GM18499 (cell line): ENCODE data around the gene STT3B.
"Not testable (repeated sequence)": the region's sequence is repeated elsewhere in the genome, so short reads cannot be mapped to it uniquely, and the experiment has no call there.

Source experiments
- ATAC-seq: cut with Tn5 transposase; IDR thresholded peaks from one replicate; pipeline ENCODE4 v1.9.1; 2021; ENCODE audit warnings: moderate number of reproducible peaks; ENCODE audit not compliant: insufficient read depth, unreplicated experiment

Gene STT3B

GRCh38 chr3:31532587-31533168, at the start of gene STT3B:
Gene STT3B (plus strand): TSS chr3:31532925. CDS start chr3:31532999, 74 bp downstream.
- ATAC-seq = peak; percentile 36

GRCh38 chr3:31483776-31484175, 48.9 kb upstream of the STT3B start:
- ATAC-seq = no peak

- ATAC-seq = no peak
Measured at GRCh38 chr3:31485196-31485595, 47.5 kb upstream of the STT3B start.

GRCh38 chr3:31486865-31487533, 45.7 kb upstream of the STT3B start:
- no peak for ATAC-seq

- no peak for ATAC-seq
Measured at GRCh38 chr3:31488475-31489017, 44.2 kb upstream of the STT3B start.

- ATAC-seq = no peak
Measured at GRCh38 chr3:31490502-31490901, 42.2 kb upstream of the STT3B start.

GRCh38 chr3:31491660-31492059, 41.1 kb upstream of the STT3B start:
- ATAC-seq = no peak

GRCh38 chr3:31493149-31493548, 39.6 kb upstream of the STT3B start:
- no peak for ATAC-seq

GRCh38 chr3:31495971-31496665, 36.6 kb upstream of the STT3B start:
- no peak for ATAC-seq

GRCh38 chr3:31498791-31499190, 33.9 kb upstream of the STT3B start:
- no peak for ATAC-seq

GRCh38 chr3:31499281-31499680, 33.4 kb upstream of the STT3B start:
- no peak for ATAC-seq

- no peak for ATAC-seq
Measured at GRCh38 chr3:31502803-31503221, 29.9 kb upstream of the STT3B start.

GRCh38 chr3:31503456-31503855, 29.3 kb upstream of the STT3B start:
- no peak for ATAC-seq

- no peak for ATAC-seq
Measured at GRCh38 chr3:31504230-31504629, 28.5 kb upstream of the STT3B start.

GRCh38 chr3:31505371-31506048, 27.2 kb upstream of the STT3B start:
- no peak for ATAC-seq

GRCh38 chr3:31506515-31506914, 26.2 kb upstream of the STT3B start:
- not testable (repeated sequence) for ATAC-seq

GRCh38 chr3:31508452-31509146, 24.1 kb upstream of the STT3B start:
- no peak for ATAC-seq

GRCh38 chr3:31509147-31509728, 23.5 kb upstream of the STT3B start:
- no peak for ATAC-seq

- ATAC-seq = no peak
Measured at GRCh38 chr3:31514570-31514969, 18.2 kb upstream of the STT3B start.
